Smooth muscle cell (in vitro differentiated cells): ENCODE results near the gene EXOC6B. TPM values are rescaled to one million over a fixed set of nuclear protein-coding genes. Genes with fewer than 3 reads are reported as not detected.

Experiments used
- DNase-seq: peaks from one replicate; lab custom pipeline; 2025; ENCODE audit not compliant: unreplicated experiment; lab: John Stamatoyannopoulos, UW
- H2AFZ ChIP-seq: fragments of 200-600 bp; sonication (generic); 2 replicates; pipeline ENCODE4 v1.6.0; 2016; ENCODE audit warnings: antibody characterized with exemption, low read depth, mild to moderate bottlenecking
- H3F3A ChIP-seq: fragments of 200-600 bp; sonication (generic); 2 replicates; pipeline ENCODE4 v1.6.0; 2017; ENCODE audit warnings: antibody characterized with exemption, low read depth
- H3K27ac ChIP-seq: fragments of 200-600 bp; sonication (generic); 2 replicates; pipeline ENCODE4 v1.5.1; 2016; ENCODE audit warnings: low read depth, mild to moderate bottlenecking
- H3K27me3 ChIP-seq: fragments of 200-600 bp; sonication (generic); 2 replicates; pipeline ENCODE4 v1.6.1; 2016; ENCODE audit warnings: low read depth, mild to moderate bottlenecking
- H3K36me3 ChIP-seq: fragments of 200-600 bp; sonication (generic); 2 replicates; pipeline ENCODE4 v1.5.1; 2016; ENCODE audit warnings: low read depth
- H3K4me1 ChIP-seq: fragments of 200-600 bp; sonication (generic); 2 replicates; pipeline ENCODE4 v1.5.1; 2016; ENCODE audit warnings: low read depth
- H3K4me2 ChIP-seq: fragments of 200-600 bp; sonication (generic); 2 replicates; pipeline ENCODE4 v1.6.0; 2016; ENCODE audit warnings: mild to moderate bottlenecking
- H3K4me3 ChIP-seq: fragments of 200-600 bp; sonication (generic); 2 replicates; pipeline ENCODE4 v1.5.1; 2016; ENCODE audit warnings: mild to moderate bottlenecking
- H3K79me2 ChIP-seq: fragments of 200-600 bp; sonication (generic); 2 replicates; pipeline ENCODE4 v1.6.0; 2016; ENCODE audit warnings: low read depth, mild to moderate bottlenecking
- H3K9ac ChIP-seq: fragments of 200-600 bp; sonication (generic); 2 replicates; pipeline ENCODE4 v1.6.0; 2016; ENCODE audit warnings: low read depth
- H3K9me3 ChIP-seq: fragments of 200-600 bp; sonication (generic); replicated peaks from 2 replicates; pipeline ENCODE4 v1.5.1; 2016; ENCODE audit warnings: low read depth
- H4K20me1 ChIP-seq: fragments of 200-600 bp; sonication (generic); 2 replicates; pipeline ENCODE4 v1.6.0; 2016; ENCODE audit warnings: low read depth
- CTCF ChIP-seq: fragments of 200-600 bp; sonication (generic); IDR thresholded peaks from 2 replicates; pipeline ENCODE4 v1.5.1; 2017; ENCODE audit warnings: borderline replicate concordance, mild to moderate bottlenecking, antibody characterized with exemption; ENCODE audit not compliant: insufficient read depth, poor library complexity, severe bottlenecking
- WGBS: methylation state at CpG from one replicate; pipeline ENCODE4 v1.1.7; 2016; ENCODE audit warnings: low lambda C conversion rate; 5-methylcytosine and 5-hydroxymethylcytosine counted together
- polyA plus RNA-seq: library from polyadenylated mRNA; unstranded; fragments of >200 nt; fragmentation: Nextera tagmentation; extraction: Ambion mirVana; gene quantifications from 2 replicates; pipeline ENCODE4 v1.2.1, GENCODE V29; 2016
- total RNA-seq: library from RNA; depleted of rRNA; stranded (reverse); fragments of >200 nt; gene quantifications from 2 replicates; pipeline ENCODE4 v1.2.3, GENCODE V29; 2014

The EXOC6B gene
- total and polyA plus RNA-seq, 2 experiments from 2014 or later, result 6.9 to 19.7 TPM

DNA sequence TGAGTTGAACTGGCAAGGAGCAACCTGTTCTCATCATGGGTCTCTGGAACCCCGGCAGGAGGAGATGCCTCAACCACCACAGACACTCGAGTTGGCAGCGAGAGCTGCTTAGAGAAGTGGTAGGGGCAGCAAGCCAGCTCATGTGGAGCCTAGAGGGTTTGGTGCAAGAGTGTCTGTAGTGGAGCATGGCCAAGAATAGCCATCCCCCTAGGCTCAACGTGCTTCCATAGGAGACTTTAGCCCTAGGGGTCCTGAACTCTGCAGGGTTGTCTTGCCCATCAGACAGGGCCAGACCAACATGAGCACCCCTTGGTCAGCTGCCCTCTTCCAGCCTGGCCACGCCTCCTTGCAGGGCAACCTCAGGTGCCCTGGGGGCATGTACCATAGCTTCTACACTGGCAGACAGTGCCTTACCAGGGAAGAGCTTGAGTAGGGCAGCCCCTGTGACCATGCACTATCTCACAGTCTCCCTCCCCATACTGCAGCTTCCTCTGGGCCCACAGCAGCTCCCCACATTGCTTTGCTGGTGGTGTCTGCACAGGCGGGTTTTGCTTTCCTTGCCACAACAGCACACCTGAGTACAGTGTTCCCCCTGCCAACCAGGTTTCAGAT lies 187.1 kb downstream of the EXOC6B start:
- WGBS, result 95% methylated on average over 5 of the region's 6 CpGs
- H2AFZ ChIP-seq, result no peak overlapping the region
- no peak overlapping the region for H3K4me2 ChIP-seq
- H3K9ac ChIP-seq, result no peak overlapping the region
- no peaks in the 10 kb centered on the region for H3K9me3 ChIP-seq
- H3K4me3 ChIP-seq, result no peak overlapping the region
- H3K27ac ChIP-seq, result no peak overlapping the region
- peaks cover 49% of the 10 kb centered on the region for H4K20me1 ChIP-seq
- peaks cover 11% of the 10 kb centered on the region for H3K79me2 ChIP-seq
- H3K4me1 ChIP-seq, result no peaks in the 10 kb centered on the region
- no peaks in the 10 kb centered on the region for H3K36me3 ChIP-seq
- no peak for DNase-seq
- H3F3A ChIP-seq, result no peaks in the 10 kb centered on the region
- H3K27me3 ChIP-seq, result no peaks in the 10 kb centered on the region
- TF ChIP-seq CTCF, result no peak

DNA sequence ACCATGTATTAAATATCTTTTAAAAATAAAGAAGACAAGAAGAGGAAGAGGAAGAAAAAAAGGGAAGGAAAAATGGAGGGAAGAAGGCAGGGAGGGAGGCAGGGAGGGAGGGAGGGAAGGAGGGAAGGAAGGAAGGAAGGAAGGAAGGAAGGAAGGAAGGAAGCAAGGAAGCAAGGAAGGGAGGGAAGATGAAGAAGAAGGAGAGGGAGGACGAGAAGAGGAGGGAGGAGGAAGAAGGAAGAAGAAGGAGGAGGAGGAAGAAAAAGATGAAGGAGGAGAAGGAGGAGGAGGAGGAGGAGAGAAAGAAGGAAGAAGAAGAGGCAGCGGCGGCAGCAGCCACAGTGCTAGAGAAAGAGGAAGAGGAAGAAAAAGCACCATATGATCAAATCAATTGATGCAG lies 189.6 kb downstream of the EXOC6B start:
- Histone ChIP-seq H3K27me3 (no peaks in the 10 kb centered on the region), H3K9ac (no peak overlapping the region), H3K36me3 (no peaks in the 10 kb centered on the region), H3K27ac (no peak overlapping the region), H3F3A (no peaks in the 10 kb centered on the region), H3K4me2 (no peak overlapping the region), H3K9me3 (no peaks in the 10 kb centered on the region), H3K79me2 (peaks cover 11% of the 10 kb centered on the region), H3K4me1 (no peaks in the 10 kb centered on the region), H3K4me3 (no peak overlapping the region), H2AFZ (no peak overlapping the region), H4K20me1 (peaks cover 50% of the 10 kb centered on the region)
- 75% methylated on average over 3 of the region's 3 CpGs for WGBS
- no peak for TF ChIP-seq CTCF
- DNase-seq, result no peak

- Histone ChIP-seq H3F3A (no peaks in the 10 kb centered on the region), H4K20me1 (peaks cover 39% of the 10 kb centered on the region), H3K27me3 (no peaks in the 10 kb centered on the region), H3K9me3 (no peaks in the 10 kb centered on the region), H2AFZ (no peak overlapping the region), H3K36me3 (no peaks in the 10 kb centered on the region), H3K4me3 (no peak overlapping the region), H3K79me2 (peaks cover 10% of the 10 kb centered on the region), H3K4me1 (no peaks in the 10 kb centered on the region), H3K27ac (no peak overlapping the region), H3K9ac (no peak overlapping the region), H3K4me2 (no peak overlapping the region)
- DNase-seq, result no peak
- no peak for TF ChIP-seq CTCF
- 93% methylated on average over 2 of the region's 2 CpGs for WGBS
Observed at GRCh38 chr2:72630767-72631166, 195.1 kb downstream of the EXOC6B start.

DNA sequence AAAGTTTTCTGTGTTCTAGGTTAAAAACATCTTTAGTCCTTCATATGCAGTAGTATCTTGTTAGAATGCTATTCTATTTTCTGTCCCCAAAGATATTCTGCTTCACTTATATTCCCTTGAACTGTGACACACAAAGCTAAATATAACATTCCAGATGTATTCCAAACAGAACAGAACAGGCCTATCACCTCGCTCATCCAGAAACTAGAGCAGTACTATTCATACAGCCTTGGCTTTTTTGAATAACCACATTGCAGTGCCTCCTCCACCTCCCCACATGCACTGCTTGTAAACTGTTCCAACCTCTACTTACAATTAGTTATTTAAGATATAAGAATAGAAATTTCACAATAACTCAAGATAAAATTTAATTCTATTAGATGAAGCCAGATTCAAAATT lies 196.8 kb downstream of the EXOC6B start:
- no peak overlapping the region for H3K9ac ChIP-seq
- no peak overlapping the region for H3K4me2 ChIP-seq
- H3K4me1 ChIP-seq, result no peaks in the 10 kb centered on the region
- no peak for DNase-seq
- H4K20me1 ChIP-seq, result peaks cover 36% of the 10 kb centered on the region
- H2AFZ ChIP-seq, result no peak overlapping the region
- no peaks in the 10 kb centered on the region for H3K9me3 ChIP-seq
- H3K27ac ChIP-seq, result no peak overlapping the region
- TF ChIP-seq CTCF, result no peak
- H3F3A ChIP-seq, result no peaks in the 10 kb centered on the region
- H3K79me2 ChIP-seq, result no peaks in the 10 kb centered on the region
- no peak overlapping the region for H3K4me3 ChIP-seq
- no peaks in the 10 kb centered on the region for H3K36me3 ChIP-seq
- 85% methylated on average over 1 of the region's 1 CpG for WGBS
- no peaks in the 10 kb centered on the region for H3K27me3 ChIP-seq
